Neural cell (in vitro differentiated cells): ENCODE measurements around the gene MRPS27. TPM values are rescaled to one million over a fixed set of nuclear protein-coding genes. Genes with fewer than 3 reads are reported as not detected.
A peak's percentile ranks its signal among the peaks of the same experiment; 100 is the strongest.

Experiments
- H2AFZ ChIP-seq: fragments of 200-600, 300-800 bp; sonication (generic), shearing (Covaris generic); 2 replicates; pipeline ENCODE4 v1.6.0; 2014; ENCODE audit warnings: low read depth, mild to moderate bottlenecking, antibody characterized with exemption, low read length, moderate library complexity
- H3F3A ChIP-seq: fragments of 200-600 bp; shearing (Covaris generic); 2 replicates; pipeline ENCODE4 v1.6.1; 2016; ENCODE audit warnings: mild to moderate bottlenecking, moderate library complexity, mixed read lengths, antibody characterized with exemption, low read length; ENCODE audit not compliant: insufficient read depth, poor library complexity, severe bottlenecking
- H3K27ac ChIP-seq: fragments of 200-600, 300-800 bp; sonication (generic), shearing (Covaris generic); 2 replicates; pipeline ENCODE4 v1.5.1; 2014; ENCODE audit warnings: mild to moderate bottlenecking, low read length, moderate library complexity
- H3K27me3 ChIP-seq: fragments of 300-800, 200-600 bp; sonication (generic), shearing (Covaris generic); 2 replicates; pipeline ENCODE4 v1.6.0; 2014; ENCODE audit warnings: mild to moderate bottlenecking, low read depth, low read length, moderate library complexity; ENCODE audit not compliant: insufficient read depth
- H3K36me3 ChIP-seq: fragments of 300-800, 200-600 bp; sonication (generic), shearing (Covaris generic); 2 replicates; pipeline ENCODE4 v1.5.1; 2014; ENCODE audit warnings: mild to moderate bottlenecking, antibody characterized with exemption, low read length, moderate library complexity; ENCODE audit not compliant: insufficient read depth
- H3K4me2 ChIP-seq: fragments of 300-800, 200-600 bp; sonication (generic), shearing (Covaris generic); 2 replicates; pipeline ENCODE4 v1.6.0; 2014; ENCODE audit warnings: mild to moderate bottlenecking, low read length
- H3K4me3 ChIP-seq: fragments of 300-800, 200-600 bp; sonication (generic), shearing (Covaris generic); 2 replicates; pipeline ENCODE4 v1.5.1; 2014; ENCODE audit warnings: mild to moderate bottlenecking, low read length, moderate library complexity
- H3K79me2 ChIP-seq: fragments of 200-600 bp; shearing (Covaris generic); replicated peaks from 2 replicates; pipeline ENCODE4 v1.6.0; 2014; ENCODE audit warnings: mild to moderate bottlenecking, low read length, moderate library complexity; ENCODE audit not compliant: insufficient read depth
- H3K9ac ChIP-seq: fragments of 300-800, 200-600 bp; sonication (generic), shearing (Covaris generic); 2 replicates; pipeline ENCODE4 v1.6.1; 2016; ENCODE audit warnings: mild to moderate bottlenecking, low read length, mixed read lengths
- H3K9me2 ChIP-seq: fragments of 200-600 bp; shearing (Covaris generic); 2 replicates; pipeline ENCODE4 v1.6.1; 2016; ENCODE audit warnings: mild to moderate bottlenecking, low read length, mixed read lengths; ENCODE audit not compliant: insufficient read depth
- H3K9me3 ChIP-seq: fragments of 200-600, 300-800 bp; sonication (generic), shearing (Covaris generic); 2 replicates; pipeline ENCODE4 v1.6.1; 2016; ENCODE audit warnings: mild to moderate bottlenecking, mixed run types, low read length, moderate library complexity, mixed read lengths
- H4K20me1 ChIP-seq: fragments of 200-600 bp; shearing (Covaris generic); 2 replicates; pipeline ENCODE4 v1.6.1; 2016; ENCODE audit warnings: mild to moderate bottlenecking, mixed run types; ENCODE audit not compliant: insufficient read depth
- EP300 ChIP-seq: fragments of 450-650 bp; conservative IDR thresholded peaks from 2 replicates; pipeline ENCODE4 v1.6.1; 2014; ENCODE audit warnings: antibody characterized with exemption, mild to moderate bottlenecking, moderate library complexity; ENCODE audit not compliant: poor library complexity, severe bottlenecking
- EZH2 ChIP-seq: fragments of 200-600, 300-800 bp; shearing (Covaris generic), sonication (generic); IDR thresholded peaks from 2 replicates; pipeline ENCODE4 v1.6.1; 2014; ENCODE audit warnings: antibody characterized with exemption, low read length, borderline replicate concordance, mild to moderate bottlenecking; ENCODE audit not compliant: insufficient read depth, poor library complexity, severe bottlenecking
- MXI1 ChIP-seq: fragments of 450-650 bp; conservative IDR thresholded peaks from 2 replicates; pipeline ENCODE4 v1.6.1; 2014; ENCODE audit warnings: antibody characterized with exemption, mild to moderate bottlenecking; ENCODE audit not compliant: poor library complexity, severe bottlenecking
- POLR2AphosphoS5 ChIP-seq: IDR thresholded peaks from 2 replicates; pipeline ENCODE4 v1.6.1; 2012
- RAD21 ChIP-seq: fragments of 450-650 bp; conservative IDR thresholded peaks from 2 replicates; pipeline ENCODE4 v1.6.1; 2014; ENCODE audit warnings: antibody characterized with exemption, mild to moderate bottlenecking, moderate library complexity
- SMC3 ChIP-seq: fragments of 450-650 bp; conservative IDR thresholded peaks from 2 replicates; pipeline ENCODE4 v1.6.1; 2014; ENCODE audit warnings: antibody characterized with exemption, mild to moderate bottlenecking, moderate library complexity; ENCODE audit not compliant: poor library complexity
- TAF1 ChIP-seq: IDR thresholded peaks from 2 replicates; pipeline ENCODE4 v1.6.1; 2012; ENCODE audit warnings: low read depth
- polyA plus RNA-seq: library from polyadenylated mRNA; depleted of rRNA; stranded (reverse); fragments of >200 nt; gene quantifications from 2 replicates; pipeline ENCODE4 v1.2.3, GENCODE V29; 2014
- TF ChIP-seq, protein P1 (sequence below): fragments of 450-650 bp; IDR thresholded peaks from 2 replicates; pipeline ENCODE4 v1.5.1; 2014; ENCODE audit warnings: antibody characterized with exemption, mild to moderate bottlenecking, moderate library complexity; ENCODE audit not compliant: poor library complexity, severe bottlenecking
- TF ChIP-seq, protein P2 (sequence below): IDR thresholded peaks from 2 replicates; pipeline ENCODE4 v1.6.1; 2012; ENCODE audit warnings: borderline replicate concordance

Gene MRPS27
- polyA plus RNA-seq, 1 donor from 2014 or later, result 36.7 TPM

- no peaks in the 10 kb centered on the region for H3K36me3 ChIP-seq
- no peaks in the 10 kb centered on the region for H3K9me3 ChIP-seq
- no peak overlapping the region for H3K9ac ChIP-seq
- H3K27ac ChIP-seq, result no peak overlapping the region
- no peak overlapping the region for H2AFZ ChIP-seq
- no peaks in the 10 kb centered on the region for H3K79me2 ChIP-seq
- H3K4me2 ChIP-seq, result no peak overlapping the region
- no peak overlapping the region for H3K4me3 ChIP-seq
- no peaks in the 10 kb centered on the region for H3K9me2 ChIP-seq
- H4K20me1 ChIP-seq, result no peaks in the 10 kb centered on the region
- H3K27me3 ChIP-seq, result no peaks in the 10 kb centered on the region
- TF ChIP-seq SMC3, result peak; percentile 73
- no peak for TF ChIP-seq MXI1
- TF ChIP-seq POLR2AphosphoS5, result no peak
- TF ChIP-seq, protein P1, sequence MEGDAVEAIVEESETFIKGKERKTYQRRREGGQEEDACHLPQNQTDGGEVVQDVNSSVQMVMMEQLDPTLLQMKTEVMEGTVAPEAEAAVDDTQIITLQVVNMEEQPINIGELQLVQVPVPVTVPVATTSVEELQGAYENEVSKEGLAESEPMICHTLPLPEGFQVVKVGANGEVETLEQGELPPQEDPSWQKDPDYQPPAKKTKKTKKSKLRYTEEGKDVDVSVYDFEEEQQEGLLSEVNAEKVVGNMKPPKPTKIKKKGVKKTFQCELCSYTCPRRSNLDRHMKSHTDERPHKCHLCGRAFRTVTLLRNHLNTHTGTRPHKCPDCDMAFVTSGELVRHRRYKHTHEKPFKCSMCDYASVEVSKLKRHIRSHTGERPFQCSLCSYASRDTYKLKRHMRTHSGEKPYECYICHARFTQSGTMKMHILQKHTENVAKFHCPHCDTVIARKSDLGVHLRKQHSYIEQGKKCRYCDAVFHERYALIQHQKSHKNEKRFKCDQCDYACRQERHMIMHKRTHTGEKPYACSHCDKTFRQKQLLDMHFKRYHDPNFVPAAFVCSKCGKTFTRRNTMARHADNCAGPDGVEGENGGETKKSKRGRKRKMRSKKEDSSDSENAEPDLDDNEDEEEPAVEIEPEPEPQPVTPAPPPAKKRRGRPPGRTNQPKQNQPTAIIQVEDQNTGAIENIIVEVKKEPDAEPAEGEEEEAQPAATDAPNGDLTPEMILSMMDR, result peak; percentile 68
- no peak for TF ChIP-seq EZH2
- TF ChIP-seq RAD21, result peak; percentile 76
- H3F3A ChIP-seq, result no peaks in the 10 kb centered on the region
Observed at GRCh38 chr5:72355706-72356299, 35.8 kb upstream of the MRPS27 start.

DNA sequence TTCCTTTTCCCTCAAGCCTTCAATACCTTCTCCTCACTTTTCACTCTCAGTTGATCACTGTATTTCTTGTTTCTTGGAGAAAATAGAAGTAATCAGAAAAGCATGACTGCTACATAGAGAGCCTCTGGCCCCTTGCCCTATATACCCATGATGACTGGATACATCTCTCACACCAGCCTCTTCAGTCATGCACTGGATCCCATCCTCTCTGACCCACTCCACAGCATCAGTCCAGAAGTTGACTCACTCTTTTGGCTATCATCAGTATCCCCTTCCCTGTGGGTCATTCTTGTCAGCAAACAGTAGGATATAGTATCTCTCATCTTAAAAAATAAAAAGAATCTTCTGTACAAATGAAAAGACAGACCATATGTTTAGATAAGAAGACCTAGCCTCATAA, 33.0 kb upstream of the MRPS27 start:
- Histone ChIP-seq H3K27ac (no peak overlapping the region), H3K4me3 (no peak overlapping the region), H3F3A (no peaks in the 10 kb centered on the region), H3K27me3 (no peaks in the 10 kb centered on the region), H3K9me2 (no peaks in the 10 kb centered on the region), H3K4me2 (no peak overlapping the region), H3K9me3 (no peaks in the 10 kb centered on the region), H4K20me1 (no peaks in the 10 kb centered on the region), H3K9ac (no peak overlapping the region), H3K36me3 (no peaks in the 10 kb centered on the region), H2AFZ (no peak overlapping the region), H3K79me2 (no peaks in the 10 kb centered on the region)
- no peak for TF ChIP-seq EP300
- TF ChIP-seq, protein P2, sequence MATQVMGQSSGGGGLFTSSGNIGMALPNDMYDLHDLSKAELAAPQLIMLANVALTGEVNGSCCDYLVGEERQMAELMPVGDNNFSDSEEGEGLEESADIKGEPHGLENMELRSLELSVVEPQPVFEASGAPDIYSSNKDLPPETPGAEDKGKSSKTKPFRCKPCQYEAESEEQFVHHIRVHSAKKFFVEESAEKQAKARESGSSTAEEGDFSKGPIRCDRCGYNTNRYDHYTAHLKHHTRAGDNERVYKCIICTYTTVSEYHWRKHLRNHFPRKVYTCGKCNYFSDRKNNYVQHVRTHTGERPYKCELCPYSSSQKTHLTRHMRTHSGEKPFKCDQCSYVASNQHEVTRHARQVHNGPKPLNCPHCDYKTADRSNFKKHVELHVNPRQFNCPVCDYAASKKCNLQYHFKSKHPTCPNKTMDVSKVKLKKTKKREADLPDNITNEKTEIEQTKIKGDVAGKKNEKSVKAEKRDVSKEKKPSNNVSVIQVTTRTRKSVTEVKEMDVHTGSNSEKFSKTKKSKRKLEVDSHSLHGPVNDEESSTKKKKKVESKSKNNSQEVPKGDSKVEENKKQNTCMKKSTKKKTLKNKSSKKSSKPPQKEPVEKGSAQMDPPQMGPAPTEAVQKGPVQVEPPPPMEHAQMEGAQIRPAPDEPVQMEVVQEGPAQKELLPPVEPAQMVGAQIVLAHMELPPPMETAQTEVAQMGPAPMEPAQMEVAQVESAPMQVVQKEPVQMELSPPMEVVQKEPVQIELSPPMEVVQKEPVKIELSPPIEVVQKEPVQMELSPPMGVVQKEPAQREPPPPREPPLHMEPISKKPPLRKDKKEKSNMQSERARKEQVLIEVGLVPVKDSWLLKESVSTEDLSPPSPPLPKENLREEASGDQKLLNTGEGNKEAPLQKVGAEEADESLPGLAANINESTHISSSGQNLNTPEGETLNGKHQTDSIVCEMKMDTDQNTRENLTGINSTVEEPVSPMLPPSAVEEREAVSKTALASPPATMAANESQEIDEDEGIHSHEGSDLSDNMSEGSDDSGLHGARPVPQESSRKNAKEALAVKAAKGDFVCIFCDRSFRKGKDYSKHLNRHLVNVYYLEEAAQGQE, result no peak

- TF ChIP-seq EZH2, result no peak
- no peak for TF ChIP-seq TAF1
- no peak for TF ChIP-seq SMC3
- no peak for TF ChIP-seq MXI1
- Histone ChIP-seq H2AFZ (no peak overlapping the region), H3K79me2 (no peaks in the 10 kb centered on the region), H3F3A (no peaks in the 10 kb centered on the region), H4K20me1 (no peaks in the 10 kb centered on the region), H3K4me2 (no peak overlapping the region), H3K27me3 (no peaks in the 10 kb centered on the region), H3K9me2 (no peaks in the 10 kb centered on the region), H3K27ac (no peak overlapping the region), H3K9me3 (no peaks in the 10 kb centered on the region), H3K9ac (no peak overlapping the region), H3K4me3 (no peak overlapping the region), H3K36me3 (no peaks in the 10 kb centered on the region)
Observed at GRCh38 chr5:72352616-72353015, 32.6 kb upstream of the MRPS27 start.
